HG03025 (cell line): Measurements from ENCODE around the gene CFAP97.
"Not testable (repeated sequence)": the region's sequence is repeated elsewhere in the genome, so short reads cannot be mapped to it uniquely, and the experiment has no call there.

Experiments used
- ATAC-seq: cut with Tn5 transposase; IDR thresholded peaks from one replicate; pipeline ENCODE4 v1.9.1; 2021; ENCODE audit warnings: mild to moderate bottlenecking, moderate library complexity; ENCODE audit not compliant: unreplicated experiment, low FRiP score

Gene CFAP97

GRCh38 chr4:185224597-185224996 lies 20.8 kb upstream of the CFAP97 start:
- ATAC-seq = no peak

- ATAC-seq = no peak
These were observed 18.8 kb upstream of the CFAP97 start for GRCh38 chr4:185222598-185222997.

DNA sequence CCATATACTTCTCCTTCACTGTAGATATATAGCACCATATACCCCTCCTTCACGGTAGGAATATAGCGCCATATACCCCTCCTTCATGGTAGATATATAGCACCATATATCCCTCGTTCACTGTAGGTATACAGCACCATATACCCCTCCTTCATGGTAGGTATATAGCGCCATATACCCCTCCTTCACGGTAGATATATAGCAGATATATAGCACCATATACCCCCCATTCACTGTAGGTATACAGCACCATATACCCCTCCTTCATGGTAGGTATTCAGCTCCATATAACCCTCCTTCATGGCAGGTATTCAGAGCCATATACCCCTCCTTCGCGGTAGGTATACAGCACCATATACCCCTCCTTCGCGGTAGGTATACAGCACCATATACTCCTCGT lies 18.1 kb upstream of the CFAP97 start:
- no peak for ATAC-seq

- ATAC-seq = no peak
These were observed 17.7 kb upstream of the CFAP97 start for GRCh38 chr4:185221491-185221890.

DNA sequence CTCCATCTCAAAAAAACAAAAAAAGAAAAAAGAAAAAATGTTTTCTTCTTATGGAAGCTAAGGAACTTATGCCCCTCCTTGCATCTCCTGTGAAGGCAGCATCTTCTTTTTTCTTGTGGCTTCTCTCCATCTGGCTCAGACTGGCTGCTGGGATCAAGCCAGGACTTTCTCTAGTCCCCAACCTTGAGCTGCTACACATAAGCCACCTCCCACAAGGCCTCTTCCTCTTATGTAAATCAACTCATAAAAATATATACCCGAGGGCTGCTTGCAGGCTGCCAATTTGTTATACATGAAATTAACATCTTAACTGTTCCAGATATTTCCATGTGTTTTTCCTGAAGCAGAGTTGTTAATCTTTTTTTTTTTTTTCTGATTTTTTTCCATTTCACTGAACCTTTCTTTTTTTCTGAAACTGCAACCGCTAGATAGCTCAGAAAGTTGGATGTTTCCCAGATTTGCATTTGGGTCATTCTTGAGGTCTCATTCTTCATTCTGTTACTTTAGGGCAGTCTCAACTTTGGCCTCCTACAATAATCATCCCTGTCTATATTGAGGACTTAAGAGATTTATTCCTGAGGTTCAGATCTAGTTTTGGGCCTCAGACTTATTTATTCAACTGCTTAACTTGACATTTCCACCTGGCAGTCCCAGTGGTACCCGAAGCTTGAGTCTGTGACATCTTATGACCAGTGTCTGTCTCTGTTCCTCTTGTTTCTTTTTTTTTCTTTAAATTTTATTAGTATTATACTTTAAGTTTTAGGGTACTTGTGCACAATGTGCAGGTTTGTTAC lies 15.9 kb upstream of the CFAP97 start:
- ATAC-seq = peak; percentile 66

DNA sequence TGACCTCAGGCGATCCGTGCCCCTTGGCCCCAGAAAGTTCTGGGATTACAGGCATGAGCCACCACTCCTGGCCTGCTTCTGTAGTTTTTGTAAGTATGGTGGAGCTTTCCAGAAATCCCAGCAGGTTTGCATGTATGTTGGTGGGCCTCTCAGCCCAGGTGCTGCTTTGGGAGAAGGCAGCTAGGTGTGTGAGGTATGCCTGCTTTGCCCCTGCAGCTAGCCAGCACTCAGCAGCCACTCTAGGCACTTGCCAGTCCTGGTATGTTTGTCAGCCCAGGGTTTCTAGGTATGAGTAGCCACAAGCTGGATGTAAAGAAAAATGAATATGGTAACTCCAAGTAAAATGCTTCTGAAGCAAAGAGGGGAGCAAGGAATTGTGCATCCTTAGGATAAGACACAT lies 14.5 kb upstream of the CFAP97 start:
- ATAC-seq = no peak

DNA sequence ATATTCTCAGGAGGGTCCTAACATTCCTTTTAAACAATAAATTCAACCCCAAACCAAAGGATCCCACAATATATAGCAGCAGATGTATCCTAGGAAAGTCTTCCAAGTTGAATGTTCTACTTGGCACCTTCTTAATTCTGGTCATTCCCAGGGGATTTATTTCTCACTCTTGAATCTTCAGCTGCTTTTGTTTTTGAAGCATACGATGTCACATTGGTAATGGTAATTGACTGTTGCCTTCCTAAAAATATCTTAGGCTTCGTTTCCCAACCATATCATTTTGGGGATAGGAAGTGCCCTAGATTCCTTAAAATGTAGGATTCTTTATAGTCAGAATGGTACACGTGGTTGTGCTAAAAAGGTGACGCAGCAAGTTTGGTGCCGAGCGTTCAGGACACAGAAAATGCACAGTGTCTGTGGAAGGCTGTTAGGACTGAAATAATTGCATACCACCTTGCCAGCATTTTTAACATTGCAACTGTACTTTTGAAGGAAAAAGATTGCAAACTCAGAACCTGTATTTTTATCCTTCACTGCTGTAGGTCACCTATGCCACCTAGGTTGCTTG lies 13.7 kb upstream of the CFAP97 start:
- no peak for ATAC-seq

DNA sequence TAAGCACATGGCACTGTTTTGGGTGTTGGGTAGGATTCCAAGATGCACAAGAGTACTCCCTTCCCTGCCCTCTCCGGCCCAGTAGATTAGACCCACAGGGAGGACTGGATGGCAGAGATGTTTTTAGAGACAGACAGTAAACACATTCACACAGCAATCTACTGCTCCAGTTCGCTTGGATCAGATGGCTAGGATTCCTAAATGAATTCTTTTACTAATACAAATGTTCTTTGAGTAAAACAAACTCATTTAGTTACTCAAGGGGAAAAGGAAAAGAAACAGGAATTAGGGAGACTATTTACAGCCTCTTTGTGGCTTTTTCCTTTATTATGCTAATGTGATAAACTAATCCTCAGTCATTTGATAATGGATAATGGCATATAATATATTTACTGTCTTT lies 11.5 kb upstream of the CFAP97 start:
- no peak for ATAC-seq

DNA sequence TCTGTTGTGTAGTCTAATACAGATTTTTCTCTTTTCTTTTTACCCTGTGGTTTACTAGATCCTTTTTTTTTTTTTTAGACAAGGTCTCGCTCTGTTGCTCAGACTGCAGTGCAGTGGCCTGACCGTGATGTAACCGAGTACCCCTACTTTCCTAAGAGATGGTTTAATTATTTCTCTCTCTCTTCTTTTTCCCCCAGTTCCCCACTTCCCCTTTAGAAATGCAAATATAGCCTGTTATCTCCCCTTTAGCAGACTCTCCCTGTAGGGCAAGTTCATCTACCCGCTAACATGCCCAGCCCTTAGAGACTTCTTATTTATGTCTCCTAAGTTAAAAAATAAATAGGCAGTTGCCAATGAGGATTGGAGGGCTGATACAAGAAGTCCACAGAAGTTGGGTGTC lies 10.1 kb upstream of the CFAP97 start:
- ATAC-seq = no peak

DNA sequence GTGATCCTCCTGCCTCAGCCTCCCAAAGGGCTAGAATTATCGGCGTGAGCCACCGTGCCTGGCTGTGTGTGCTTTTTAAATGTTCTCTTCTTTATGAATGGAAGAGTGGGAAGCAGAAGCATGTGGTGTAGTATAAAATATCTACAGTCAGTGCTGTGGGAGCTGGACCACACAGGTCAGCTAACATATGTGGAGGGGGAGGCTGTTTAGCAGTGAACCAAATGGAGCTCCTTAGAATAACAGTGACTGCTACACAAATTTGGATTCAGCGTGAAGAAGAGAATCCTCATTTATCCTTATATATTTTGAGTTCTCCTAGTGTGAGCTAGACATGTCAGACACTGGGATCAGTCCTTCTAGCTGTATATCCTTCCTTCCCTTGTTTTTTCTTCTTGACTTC lies 8.8 kb upstream of the CFAP97 start:
- no peak for ATAC-seq

DNA sequence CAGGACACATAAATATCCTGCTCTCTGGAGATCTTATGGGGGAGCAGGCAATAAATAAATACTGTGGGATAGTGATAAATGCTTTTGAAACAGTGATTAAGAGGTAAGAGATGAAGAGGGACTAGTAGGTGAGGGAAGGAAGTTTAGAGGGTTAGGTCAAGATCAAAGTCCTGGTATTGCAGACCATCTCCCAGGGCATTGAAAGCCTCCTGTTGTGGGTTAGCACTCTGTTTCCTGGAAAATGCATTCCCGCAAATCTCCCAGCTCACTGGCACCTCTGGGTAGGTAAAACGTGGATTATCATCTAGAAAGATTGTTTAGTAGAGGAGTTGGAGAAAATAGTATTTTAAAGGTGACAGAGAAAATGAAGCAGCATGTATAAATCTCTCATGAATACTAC lies 7.8 kb upstream of the CFAP97 start:
- no peak for ATAC-seq

DNA sequence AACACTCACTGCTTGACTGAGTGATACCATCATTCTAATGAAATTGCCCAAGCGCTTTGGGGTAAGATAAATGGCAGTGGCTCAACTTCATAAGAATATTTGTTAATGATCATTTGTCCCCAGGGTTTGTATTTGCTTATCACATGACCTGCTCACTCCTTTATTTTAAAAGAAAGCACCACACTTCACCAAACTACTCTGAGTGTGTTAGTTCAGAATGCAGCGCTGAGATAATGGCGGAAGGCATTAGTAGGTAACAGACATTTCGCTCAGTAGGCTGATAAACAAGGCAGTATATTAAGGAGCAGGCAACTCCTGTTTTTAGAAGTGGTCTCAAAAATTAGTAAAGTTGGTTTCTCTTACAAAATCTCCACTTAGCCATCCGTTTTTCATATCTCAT lies 7.2 kb upstream of the CFAP97 start:
- ATAC-seq = no peak

GRCh38 chr4:185210102-185210981 lies 6.5 kb upstream of the CFAP97 start:
- peak; percentile 1 for ATAC-seq

DNA sequence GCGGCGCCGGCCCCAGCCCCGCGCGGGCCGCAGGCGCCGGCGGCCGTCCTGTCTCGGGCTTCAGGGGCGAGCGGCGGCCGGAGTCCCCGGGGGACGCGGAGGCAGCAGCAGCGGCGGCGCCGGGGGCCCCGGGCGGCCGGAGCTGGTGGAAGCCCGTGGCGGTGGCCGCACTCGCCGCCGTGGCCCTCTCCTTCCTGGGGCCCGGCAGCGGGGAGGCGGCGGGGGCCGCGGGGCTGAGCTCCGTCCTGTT lies 6.0 kb upstream of the CFAP97 start:
- ATAC-seq = peak; percentile 21

DNA sequence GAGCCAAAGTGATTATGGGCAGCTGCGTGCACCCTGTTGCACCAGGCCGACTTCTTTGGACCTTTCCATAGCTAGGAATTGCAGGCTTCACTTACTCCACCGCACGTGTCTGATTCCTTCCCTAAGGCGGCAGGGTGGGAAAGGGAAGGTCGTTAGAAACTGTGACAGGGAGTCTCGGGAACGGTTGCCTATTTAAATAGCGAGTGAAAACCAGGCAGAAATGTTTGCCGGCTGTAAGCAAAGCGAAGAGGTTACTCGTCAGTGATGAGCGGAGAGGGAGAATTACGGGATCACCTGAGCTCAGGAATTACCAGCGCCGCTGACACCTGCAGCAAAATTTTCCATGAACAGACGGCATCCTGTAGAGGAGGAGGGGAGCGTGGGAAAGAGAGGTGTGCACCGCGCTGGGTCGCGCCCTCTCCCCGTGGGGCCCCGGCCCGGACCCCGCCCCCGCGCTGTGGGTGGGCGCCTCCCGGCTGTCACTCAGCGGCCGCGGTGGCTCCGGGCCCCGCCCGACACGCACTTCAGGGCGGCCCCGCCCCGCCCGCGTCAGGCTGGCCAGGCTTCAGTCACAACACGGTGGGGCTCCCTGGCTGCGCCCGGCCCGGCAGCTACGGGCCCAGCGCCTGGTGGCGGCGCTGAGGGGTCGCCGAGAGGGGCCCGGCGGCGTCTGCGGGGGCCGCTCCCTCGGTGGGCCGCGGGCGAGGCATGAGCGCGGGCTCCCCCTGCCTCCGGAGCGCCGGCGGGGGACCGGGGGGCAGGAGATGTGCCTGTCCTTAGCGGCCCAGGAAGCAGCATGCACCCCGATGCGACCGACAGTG lies 5.4 kb upstream of the CFAP97 start, which contains the start of gene SNX25:
TSS of gene SNX25 (plus strand) at position 568 of the 821 bp plus-strand sequence. CDS start at position 797, 229 bp downstream.
- ATAC-seq = peak; percentile 61

DNA sequence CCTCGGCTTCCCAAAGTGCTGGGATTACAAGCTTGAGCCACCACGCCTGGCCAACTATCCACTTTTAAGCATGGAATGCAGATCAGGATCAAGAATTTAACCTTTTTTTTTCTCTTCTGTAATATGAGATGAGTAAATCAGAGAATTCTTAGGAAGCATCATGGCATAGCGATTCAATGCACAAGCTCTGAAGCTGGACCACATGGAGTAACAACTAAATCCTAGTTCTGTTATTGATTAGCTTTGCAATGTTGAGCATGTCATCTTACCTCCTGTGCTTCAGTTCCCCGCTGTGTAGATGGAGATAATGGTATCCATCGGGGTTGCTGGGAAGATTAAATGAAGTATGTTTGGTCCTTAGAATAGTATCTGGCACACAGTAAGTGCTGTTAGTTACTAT lies 3.7 kb upstream of the CFAP97 start:
- ATAC-seq = no peak

- ATAC-seq = no peak
These were observed 2.0 kb upstream of the CFAP97 start for GRCh38 chr4:185205697-185206342.

DNA sequence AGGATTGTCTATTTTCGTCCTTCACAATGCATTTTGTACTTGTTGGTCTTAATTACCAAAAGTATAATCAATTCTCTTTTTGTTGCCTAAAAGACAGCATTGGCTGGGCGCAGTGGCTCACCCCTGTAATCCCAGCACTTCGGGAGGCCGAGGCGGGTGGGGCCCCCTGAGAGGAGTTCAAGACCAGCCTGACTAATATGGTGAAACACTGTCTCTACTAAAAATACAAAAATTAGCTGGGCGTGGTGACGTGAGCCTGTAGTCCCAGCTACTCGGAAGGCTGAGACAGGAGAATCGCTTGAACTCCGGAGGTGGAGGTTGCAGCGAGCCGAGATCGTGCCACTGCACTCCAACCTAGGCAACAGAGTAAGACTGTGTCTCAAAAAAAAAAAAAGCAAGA lies 1.3 kb upstream of the CFAP97 start:
- not testable (repeated sequence) for ATAC-seq

DNA sequence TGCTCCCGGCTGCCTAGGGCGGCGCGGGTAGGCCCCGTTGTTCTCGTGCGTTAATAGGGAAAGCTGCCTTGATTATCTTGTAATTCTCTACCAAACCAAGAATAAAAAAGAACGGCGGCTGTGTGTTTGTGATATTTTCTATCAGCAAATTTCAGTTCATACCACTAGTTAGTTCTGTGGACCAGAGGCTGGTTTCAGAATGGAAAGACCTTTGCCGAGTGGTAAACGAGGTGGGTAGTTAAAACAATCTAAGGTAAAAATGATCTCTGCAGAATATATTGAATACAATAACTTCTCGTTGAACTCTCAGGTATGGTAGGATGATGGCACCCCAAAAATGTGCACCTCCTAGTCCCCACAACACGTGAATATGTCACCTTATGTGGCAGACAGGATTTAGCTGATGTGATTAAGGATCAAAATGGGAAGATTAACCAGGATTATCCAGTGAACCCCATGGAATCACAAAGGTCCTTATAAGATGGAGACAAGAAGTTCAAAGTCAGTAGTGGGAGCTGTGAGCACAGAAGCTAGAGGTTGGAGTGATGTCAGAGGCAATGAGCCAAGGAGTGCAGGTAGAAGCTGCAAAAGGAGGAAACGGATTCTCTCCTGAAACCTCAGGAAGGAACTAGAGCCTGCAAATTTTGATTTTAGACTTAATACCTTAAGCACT lies 574 bp upstream of the CFAP97 start:
- no peak for ATAC-seq
